Hematopoietic multipotent progenitor cell treated with erythropoietin and hydrocortisone succinate and interleukin-3 and kit ligand, for 15 days (in vitro differentiated cells): ENCODE results near the gene ARL10.
"Not testable (repeated sequence)": the region's sequence is repeated elsewhere in the genome, so short reads cannot be mapped to it uniquely, and the experiment has no call there.

Experiments
- DNase-seq: peaks from one replicate; pipeline ENCODE4 v3.0.0-alpha.2; 2015; ENCODE audit warnings: low spot score

The ARL10 gene

GRCh38 chr5:176388444-176389134, 23.3 kb downstream of the ARL10 start, which contains the start of the genes HIGD2A and NOP16:
HIGD2A (plus strand) TSS chr5:176388751; CDS start chr5:176388820, 69 bp downstream.
NOP16 (minus strand) TSS chr5:176388598; CDS start chr5:176388539, 59 bp downstream.
- peak; percentile 99 for DNase-seq

DNA sequence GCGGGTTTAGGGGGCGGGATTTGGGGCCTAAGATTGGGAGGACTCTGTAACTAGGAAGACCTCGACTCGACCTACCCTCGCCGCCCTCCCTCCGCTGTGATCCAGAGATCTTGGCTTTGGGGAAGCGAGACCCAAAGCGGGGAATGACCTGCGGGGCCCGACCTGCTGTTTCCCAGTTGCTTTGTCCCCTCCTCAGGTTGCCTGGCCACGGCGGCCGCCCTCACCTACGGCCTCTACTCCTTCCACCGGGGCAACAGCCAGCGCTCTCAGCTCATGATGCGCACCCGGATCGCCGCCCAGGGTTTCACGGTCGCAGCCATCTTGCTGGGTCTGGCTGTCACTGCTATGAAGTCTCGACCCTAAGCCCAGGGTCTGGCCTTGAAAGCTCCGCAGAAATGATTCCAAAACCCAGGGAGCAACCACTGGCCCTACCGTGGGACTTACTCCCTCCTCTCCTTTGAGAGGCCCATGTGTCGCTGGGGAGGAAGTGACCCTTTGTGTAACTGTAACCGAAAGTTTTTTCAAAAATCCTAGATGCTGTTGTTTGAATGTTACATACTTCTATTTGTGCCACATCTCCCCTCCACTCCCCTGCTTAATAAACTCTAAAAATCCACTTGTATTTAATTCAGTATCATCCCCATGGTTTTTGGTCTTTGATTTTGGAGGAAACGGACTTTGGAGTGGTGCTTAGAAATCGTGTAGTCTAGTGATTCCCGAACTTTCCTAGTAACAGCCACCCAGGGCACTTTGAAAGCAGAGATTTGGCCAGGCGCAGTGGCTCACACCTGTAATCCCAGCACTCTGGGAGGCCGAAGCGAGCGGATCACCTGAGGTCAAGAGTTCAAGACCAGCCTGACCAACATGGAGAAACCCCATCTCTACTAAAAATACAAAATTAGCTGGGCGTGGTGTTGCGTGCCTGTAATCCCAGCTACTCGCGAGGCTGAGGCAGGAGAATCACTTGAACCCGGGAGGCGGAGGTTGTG, 24.1 kb downstream of the ARL10 start:
- no peak for DNase-seq

GRCh38 chr5:176391479-176391878, 26.2 kb downstream of the ARL10 start:
- DNase-seq, result no peak

DNA sequence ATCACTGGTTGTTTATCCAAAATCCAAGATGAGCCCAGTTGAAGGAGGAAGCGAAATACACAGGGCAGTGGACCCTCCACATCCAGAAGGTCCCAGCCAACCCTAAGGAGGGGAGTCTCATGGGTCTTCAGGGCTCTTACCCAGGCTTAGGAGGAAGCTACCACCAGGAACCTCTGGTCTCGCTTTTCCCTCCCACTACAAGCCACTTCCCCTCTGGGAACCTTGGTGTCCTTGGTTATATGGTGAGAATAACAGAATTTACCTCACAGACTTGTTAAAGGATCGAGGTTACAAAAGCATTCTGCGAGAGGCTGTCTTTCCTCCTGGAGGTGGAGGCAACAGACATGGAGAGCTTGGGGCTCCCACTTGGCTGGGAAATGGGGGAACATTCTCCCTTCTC, 26.7 kb downstream of the ARL10 start:
- DNase-seq, result no peak

DNA sequence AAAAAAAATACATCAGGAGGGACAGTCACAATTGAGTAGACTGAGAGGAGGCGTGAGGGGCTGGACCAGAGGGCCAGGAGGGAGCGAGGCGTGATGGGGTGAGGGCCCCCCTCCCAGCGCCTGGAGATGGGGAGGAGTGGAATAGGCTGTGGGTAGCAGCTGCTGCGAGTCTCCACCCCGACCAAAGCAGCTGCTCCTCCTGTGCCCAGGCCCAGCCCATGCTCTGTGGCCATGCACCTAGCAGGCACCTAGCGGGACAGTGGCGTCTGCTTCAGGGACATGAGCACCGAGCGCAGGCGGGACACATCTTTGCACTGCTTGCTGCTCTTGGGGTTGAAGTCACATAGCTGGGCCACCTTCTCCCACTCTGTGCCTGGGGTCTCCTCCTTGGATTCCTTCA, 27.2 kb downstream of the ARL10 start:
- DNase-seq, result no peak

- no peak for DNase-seq
Measured at GRCh38 chr5:176394096-176394495, 28.8 kb downstream of the ARL10 start.

DNA sequence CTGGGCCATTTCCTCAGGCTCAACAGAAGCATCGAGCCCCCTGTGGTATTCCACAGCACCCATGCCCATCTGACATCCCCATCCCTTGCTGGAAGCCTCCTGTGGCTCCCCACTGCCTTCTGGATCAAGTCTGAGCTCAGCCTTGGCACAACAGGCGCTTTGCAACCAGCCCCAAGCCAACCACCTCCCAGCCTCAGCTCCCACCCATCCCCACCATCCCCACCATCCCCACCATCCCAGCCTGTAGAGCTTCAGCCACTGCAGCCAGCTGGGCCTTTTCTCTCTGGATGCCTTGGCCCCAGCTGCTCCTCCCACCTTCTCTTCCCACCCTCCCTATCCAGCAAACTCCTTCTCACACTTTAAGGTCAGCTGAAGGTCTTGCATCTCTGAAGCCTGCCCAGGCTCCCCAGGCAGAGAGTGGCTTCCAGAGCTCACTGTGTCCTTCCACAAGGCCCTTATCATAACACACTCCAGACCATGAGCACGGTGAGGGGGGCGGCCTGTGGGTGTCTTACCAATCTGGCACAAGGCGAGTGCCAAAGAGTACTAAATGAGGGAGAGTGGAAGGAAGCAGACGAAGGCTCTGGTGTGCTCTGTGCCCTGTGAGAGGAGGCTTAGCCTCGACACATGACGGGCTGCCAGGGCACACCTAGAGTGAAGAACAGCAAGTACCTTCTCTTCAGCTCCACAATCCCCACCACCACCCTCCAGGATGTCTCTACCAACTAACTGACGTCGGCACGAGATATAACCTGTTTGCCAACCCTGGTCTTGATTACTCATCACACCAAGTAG, 29.8 kb downstream of the ARL10 start:
- DNase-seq, result no peak

GRCh38 chr5:176396330-176396729, 31.0 kb downstream of the ARL10 start:
- DNase-seq, result no peak

DNA sequence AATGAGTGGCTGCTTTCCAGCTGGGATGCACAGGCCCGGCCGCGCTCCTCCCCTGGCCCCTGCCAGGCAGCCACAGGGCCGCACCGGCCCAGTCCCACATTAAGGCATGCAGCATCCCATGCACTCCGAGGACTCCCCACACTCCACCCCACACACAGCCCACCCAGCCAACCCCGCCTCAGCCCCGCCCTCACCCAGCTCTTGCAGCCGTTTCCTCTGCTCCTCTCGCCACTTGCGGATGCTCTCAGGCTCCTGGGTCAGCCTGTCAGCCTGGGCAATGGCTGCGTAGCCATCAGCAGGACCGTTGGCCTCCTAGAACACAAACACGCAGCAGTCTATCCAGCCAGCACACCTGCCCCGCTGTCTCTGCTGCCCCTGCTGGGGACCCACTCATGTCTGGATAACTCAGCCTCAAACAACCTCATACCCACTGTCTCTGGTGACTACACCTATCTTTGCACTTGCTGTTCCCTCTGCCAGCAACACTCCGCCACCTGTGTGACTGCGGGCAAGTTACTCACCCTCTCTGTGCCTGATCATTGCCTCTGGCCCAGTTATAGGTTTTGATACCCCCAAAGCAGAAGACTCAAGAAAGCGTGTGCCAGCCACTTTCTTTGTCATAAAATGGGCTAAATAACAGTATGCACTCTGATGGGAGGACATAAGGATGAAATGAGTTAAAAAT, 32.6 kb downstream of the ARL10 start:
- DNase-seq, result no peak

- no peak for DNase-seq
Measured at GRCh38 chr5:176400382-176401156, 35.3 kb downstream of the ARL10 start.

GRCh38 chr5:176401281-176402205, 36.3 kb downstream of the ARL10 start:
- DNase-seq, result no peak

- DNase-seq, result no peak
Measured at GRCh38 chr5:176405656-176406435, 40.6 kb downstream of the ARL10 start.

GRCh38 chr5:176406436-176407052, 41.3 kb downstream of the ARL10 start:
- no peak for DNase-seq

GRCh38 chr5:176407456-176408251, 42.4 kb downstream of the ARL10 start:
- no peak for DNase-seq

DNA sequence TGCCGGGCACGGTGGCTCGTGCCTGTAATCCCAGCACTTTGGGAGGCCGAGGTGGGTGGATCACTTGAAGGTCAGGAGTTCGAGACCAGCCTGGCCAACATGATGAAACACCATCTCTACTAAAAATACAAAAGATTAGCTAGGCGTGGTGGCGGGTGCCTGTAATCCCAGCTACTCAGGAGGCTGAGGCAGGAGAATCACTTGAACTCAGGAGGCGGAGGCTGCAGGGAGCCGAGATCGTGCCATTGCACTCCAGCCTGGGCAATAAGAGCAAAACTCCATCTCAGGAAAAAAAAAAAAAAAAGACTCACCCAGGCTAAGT, 42.9 kb downstream of the ARL10 start:
- DNase-seq, result not testable (repeated sequence)

DNA sequence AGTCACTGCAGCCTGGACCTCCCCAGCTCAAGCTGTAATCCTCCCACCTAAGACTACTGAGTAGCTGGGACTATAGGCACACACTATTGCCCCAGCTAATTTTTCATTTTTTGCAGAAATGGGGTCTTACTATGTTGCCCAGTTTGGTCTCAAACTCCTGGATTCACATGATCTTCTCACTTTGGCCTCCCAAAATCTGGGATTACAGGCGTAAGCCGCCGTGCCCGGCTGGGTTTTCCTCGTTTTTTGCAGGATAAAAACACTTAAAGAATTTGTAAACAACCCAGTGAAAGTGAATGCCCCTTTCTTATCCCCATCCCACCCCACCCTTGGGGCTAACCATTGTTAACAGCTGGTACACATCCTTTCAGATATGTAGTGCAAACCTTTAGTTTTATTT, 43.3 kb downstream of the ARL10 start:
- DNase-seq, result no peak

DNA sequence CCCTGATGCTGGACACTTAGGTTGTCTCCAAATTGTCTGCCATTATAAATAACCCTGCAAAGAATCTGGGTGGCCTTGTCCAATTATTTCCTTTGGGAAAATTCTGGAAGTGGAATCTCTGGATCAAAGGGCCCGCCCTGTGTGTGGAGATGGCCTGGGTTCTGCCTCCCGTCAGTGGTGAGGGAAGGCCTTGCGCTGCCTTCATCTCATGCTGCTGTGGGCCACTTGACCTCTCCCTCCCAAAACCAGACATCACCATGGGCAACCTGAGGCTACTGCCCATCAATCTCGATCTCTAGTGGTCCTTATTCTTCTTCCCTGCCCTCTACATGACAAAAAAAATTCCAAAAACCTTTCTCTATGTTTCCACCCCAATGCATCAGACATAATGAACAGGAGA, 44.5 kb downstream of the ARL10 start:
- DNase-seq, result no peak
